ENCODE measurements around the gene TRIM52. TPM values are rescaled to one million over a fixed set of nuclear protein-coding genes. Genes with fewer than 3 reads are reported as not detected.

TRIM52 gene
- total and polyA plus RNA-seq, 9 of the 15 experiments (the other 6 are each of a cell fraction or from before 2014, with no cell fraction given) = 3.3 to 21.9 (median 13.5) TPM

GRCh38 chr5:181223058-181223728, 37.8 kb downstream of the TRIM52 start, which contains the start of gene TRIM41 (continued):
- TF ChIP-seq STAT6 (CRISPR knock-in tag; IDR thresholded peaks at IDR 0.05) (no peak), SIN3A (IDR thresholded peaks at IDR 0.05; ENCODE audit: borderline replicate concordance in 2 of 2, control insufficient read depth in 1 of 2, low read depth in 2 of 2, low read length in 2 of 2) (peak; percentile 60 to 95; a peak in 3 of 4 replicates), KLF16 (IDR thresholded peaks at IDR 0.05) (no peak), NR4A1 (CRISPR knock-in tag; IDR thresholded peaks at IDR 0.05) (0 out of 2 replicates have a peak, but pooled peaks have one; percentile 78), NR4A1 (tag; IDR thresholded peaks at IDR 0.05) (no peak), MAFK (IDR thresholded peaks at IDR 0.05; ENCODE audit: low read length) (no peak), ZSCAN32 (CRISPR knock-in tag; IDR thresholded peaks at IDR 0.05) (peak; percentile 55; the same call in 1 of the 2 replicates), ZNF277 (CRISPR knock-in tag; IDR thresholded peaks at IDR 0.05; ENCODE audit: borderline replicate concordance) (no peak), L3MBTL2 (IDR thresholded peaks at IDR 0.05) (no peak), HMG20B (CRISPR knock-in tag; IDR thresholded peaks at IDR 0.05) (no peak), AFF1 (IDR thresholded peaks at IDR 0.05; ENCODE audit: low read depth in 1 of 2, partially characterized antibody in 2 of 2) (peak in 1 of 2 experiments; percentile 58), ZNF280B (CRISPR knock-in tag; IDR thresholded peaks at IDR 0.05) (no peak), MECOM (CRISPR knock-in tag; IDR thresholded peaks at IDR 0.05) (no peak), USF2 (CRISPR knock-in tag; IDR thresholded peaks at IDR 0.05) (no peak), SOX6 (IDR thresholded peaks at IDR 0.05) (peak; percentile 43; the same call in 1 of the 2 replicates), ZNF79 (CRISPR knock-in tag; IDR thresholded peaks at IDR 0.05; ENCODE audit: low read depth) (no peak), GTF2E2 (tag; IDR thresholded peaks at IDR 0.05) (peak; percentile 87), TRIM28 (IDR thresholded peaks at IDR 0.05) (0 out of 2 replicates have a peak, but pooled peaks have one; percentile 19)
